GM12872 (cell line): ENCODE results near the gene C12orf42.

Experiments used
- CTCF ChIP-seq: IDR thresholded peaks from 3 replicates; pipeline ENCODE4 v1.5.1; 2011; ENCODE audit warnings: low read depth, mild to moderate bottlenecking, low read length, moderate library complexity; ENCODE audit not compliant: insufficient read depth

C12orf42 gene

GRCh38 chr12:103278329-103278728 is 217.4 kb downstream of the C12orf42 start:
- no peak for TF ChIP-seq CTCF

- TF ChIP-seq CTCF = no peak
Observed at GRCh38 chr12:103273645-103274044, 222.1 kb downstream of the C12orf42 start.

GRCh38 chr12:103272949-103273348 is 222.8 kb downstream of the C12orf42 start:
- TF ChIP-seq CTCF = no peak

- no peak for TF ChIP-seq CTCF
Observed at GRCh38 chr12:103269946-103270345, 225.8 kb downstream of the C12orf42 start.

GRCh38 chr12:103268831-103269514 is 226.8 kb downstream of the C12orf42 start:
- no peak for TF ChIP-seq CTCF

GRCh38 chr12:103257763-103258162 is 238.0 kb downstream of the C12orf42 start:
- TF ChIP-seq CTCF = no peak
